ENCODE results near the gene PHF2. TPM values are rescaled to one million over a fixed set of nuclear protein-coding genes. Genes with fewer than 3 reads are reported as not detected.

PHF2 gene
- total RNA-seq, 1 experiment from 2014 or later = 18.9 TPM

GRCh38 chr9:93603906-93604326 is 27.5 kb downstream of the PHF2 start:
- BruUV-seq (replicated peaks) = no TSS peak
- H3K36me3 Mint-ChIP-seq (ENCODE audit: insufficient read depth, unreplicated experiment) = no peaks in the 10 kb centered on the region
- intact Hi-C loops (cut with micrococcal nuclease) = no loop called here

DNA sequence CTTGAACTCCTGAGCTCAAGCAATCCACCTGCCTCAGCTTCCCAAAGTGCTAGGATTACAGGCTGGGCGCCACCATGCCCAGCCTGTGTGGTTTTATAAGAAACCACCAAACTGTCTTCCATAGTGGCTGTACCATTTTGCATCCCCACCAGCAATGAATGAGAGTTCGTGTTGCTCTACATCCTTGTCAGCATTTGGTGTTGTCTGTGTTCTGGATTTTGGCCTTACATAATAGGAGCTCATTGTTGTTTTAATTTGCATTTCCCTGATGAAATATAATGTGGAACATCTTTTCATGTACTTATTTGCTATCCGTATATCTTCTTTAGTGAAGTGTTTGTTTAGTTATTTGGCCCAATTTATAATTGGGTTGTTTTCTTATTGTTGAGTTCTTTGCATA is 29.8 kb downstream of the PHF2 start:
- TF ChIP-seq, protein P1, sequence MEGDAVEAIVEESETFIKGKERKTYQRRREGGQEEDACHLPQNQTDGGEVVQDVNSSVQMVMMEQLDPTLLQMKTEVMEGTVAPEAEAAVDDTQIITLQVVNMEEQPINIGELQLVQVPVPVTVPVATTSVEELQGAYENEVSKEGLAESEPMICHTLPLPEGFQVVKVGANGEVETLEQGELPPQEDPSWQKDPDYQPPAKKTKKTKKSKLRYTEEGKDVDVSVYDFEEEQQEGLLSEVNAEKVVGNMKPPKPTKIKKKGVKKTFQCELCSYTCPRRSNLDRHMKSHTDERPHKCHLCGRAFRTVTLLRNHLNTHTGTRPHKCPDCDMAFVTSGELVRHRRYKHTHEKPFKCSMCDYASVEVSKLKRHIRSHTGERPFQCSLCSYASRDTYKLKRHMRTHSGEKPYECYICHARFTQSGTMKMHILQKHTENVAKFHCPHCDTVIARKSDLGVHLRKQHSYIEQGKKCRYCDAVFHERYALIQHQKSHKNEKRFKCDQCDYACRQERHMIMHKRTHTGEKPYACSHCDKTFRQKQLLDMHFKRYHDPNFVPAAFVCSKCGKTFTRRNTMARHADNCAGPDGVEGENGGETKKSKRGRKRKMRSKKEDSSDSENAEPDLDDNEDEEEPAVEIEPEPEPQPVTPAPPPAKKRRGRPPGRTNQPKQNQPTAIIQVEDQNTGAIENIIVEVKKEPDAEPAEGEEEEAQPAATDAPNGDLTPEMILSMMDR (IDR thresholded peaks at IDR 0.05; ENCODE audit: unreplicated experiment) = no peak
- Mint-ChIP-seq H3K36me3 (ENCODE audit: insufficient read depth, unreplicated experiment) (peaks cover 7% of the 10 kb centered on the region), H3K27ac (ENCODE audit: low read depth, unreplicated experiment) (no peak overlapping the region), H3K4me3 (ENCODE audit: unreplicated experiment) (no peak overlapping the region), H3K27me3 (ENCODE audit: insufficient read depth, unreplicated experiment) (no peaks in the 10 kb centered on the region), H3K4me1 (ENCODE audit: insufficient read depth, unreplicated experiment) (no peaks in the 10 kb centered on the region), H3K9me3 (ENCODE audit: unreplicated experiment) (peaks cover 40% of the 10 kb centered on the region)
- no peak for DNase-seq (ENCODE audit: unreplicated experiment)
- intact Hi-C loops (cut with micrococcal nuclease) = no loop called here
- BruUV-seq (replicated peaks) = no TSS peak
- ChIA-PET POLR2A (no interaction called here), CTCF (interaction anchor here (0.6 to 0.7 kb wide), 2 partner anchors 14 to 442 kb away, joined by 5 to 7 read pairs; no protein-coding TSS in a partner anchor)

More at GRCh38 chr9:93603906-93604326, 27.5 kb downstream of the PHF2 start:
- Mint-ChIP-seq H3K27me3 (ENCODE audit: insufficient read depth, unreplicated experiment) (no peaks in the 10 kb centered on the region), H3K9me3 (ENCODE audit: unreplicated experiment) (peaks cover 27% of the 10 kb centered on the region), H3K4me1 (ENCODE audit: insufficient read depth, unreplicated experiment) (peaks cover 7% of the 10 kb centered on the region), H3K27ac (ENCODE audit: low read depth, unreplicated experiment) (no peak overlapping the region), H3K4me3 (ENCODE audit: unreplicated experiment) (no peak overlapping the region)
- no peak for DNase-seq (ENCODE audit: unreplicated experiment)
- TF ChIP-seq, protein P1 (IDR thresholded peaks at IDR 0.05; ENCODE audit: unreplicated experiment) = no peak
- ChIA-PET POLR2A (no interaction called here), CTCF (no interaction called here)

DNA sequence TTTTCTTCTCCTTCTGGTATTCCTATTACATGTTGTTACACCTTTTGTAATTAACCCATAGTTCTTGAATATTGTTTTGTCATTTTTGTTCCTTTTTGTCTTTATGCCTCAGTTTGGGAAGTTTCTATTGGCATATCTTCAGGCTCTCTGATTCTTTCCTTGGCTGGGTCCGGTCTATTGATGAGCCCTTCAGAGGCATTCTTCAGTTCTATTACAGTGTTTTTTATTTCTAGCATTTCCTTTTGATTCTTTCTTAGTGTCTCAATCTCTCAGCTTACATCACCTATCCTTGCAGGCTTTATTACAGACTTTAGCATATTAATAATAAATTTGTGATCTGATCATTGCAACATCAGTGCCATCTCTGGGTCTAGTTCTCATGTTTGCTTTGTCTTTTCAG is 33.8 kb downstream of the PHF2 start:
- H3K27ac Mint-ChIP-seq (ENCODE audit: low read depth, unreplicated experiment) = no peak overlapping the region
- TF ChIP-seq, protein P1 (IDR thresholded peaks at IDR 0.05; ENCODE audit: unreplicated experiment) = no peak
- ChIA-PET POLR2A (interaction anchor here (0.7 kb wide), 1 partner anchor 649 kb away, joined by 3 read pairs; no protein-coding TSS in a partner anchor), CTCF (interaction anchor here (0.6 to 0.7 kb wide), 2 partner anchors 83 to 653 kb away, joined by 3 read pairs; no protein-coding TSS in a partner anchor)
- H3K27me3 Mint-ChIP-seq (ENCODE audit: insufficient read depth, unreplicated experiment) = no peaks in the 10 kb centered on the region
- no TSS peak for BruUV-seq (replicated peaks)
- peaks cover 38% of the 10 kb centered on the region for H3K9me3 Mint-ChIP-seq (ENCODE audit: unreplicated experiment)
- H3K36me3 Mint-ChIP-seq (ENCODE audit: insufficient read depth, unreplicated experiment) = peaks cover 7% of the 10 kb centered on the region
- intact Hi-C loops (cut with micrococcal nuclease) = no loop called here
- no peak for DNase-seq (ENCODE audit: unreplicated experiment)
- peaks cover 5% of the 10 kb centered on the region for H3K4me1 Mint-ChIP-seq (ENCODE audit: insufficient read depth, unreplicated experiment)
- H3K4me3 Mint-ChIP-seq (ENCODE audit: unreplicated experiment) = no peak overlapping the region

- intact Hi-C loops (cut with micrococcal nuclease) = no loop called here
- no peak for DNase-seq (ENCODE audit: unreplicated experiment)
- no TSS peak for BruUV-seq (replicated peaks)
- TF ChIP-seq, protein P1 (IDR thresholded peaks at IDR 0.05; ENCODE audit: unreplicated experiment) = no peak
- peaks cover 5% of the 10 kb centered on the region for H3K4me1 Mint-ChIP-seq (ENCODE audit: insufficient read depth, unreplicated experiment)
- peaks cover 25% of the 10 kb centered on the region for H3K9me3 Mint-ChIP-seq (ENCODE audit: unreplicated experiment)
- H3K27me3 Mint-ChIP-seq (ENCODE audit: insufficient read depth, unreplicated experiment) = no peaks in the 10 kb centered on the region
- ChIA-PET POLR2A (no interaction called here), CTCF (no interaction called here)
- peaks cover 7% of the 10 kb centered on the region for H3K36me3 Mint-ChIP-seq (ENCODE audit: insufficient read depth, unreplicated experiment)
- peak overlapping the region; percentile 3 for H3K27ac Mint-ChIP-seq (ENCODE audit: low read depth, unreplicated experiment)
- H3K4me3 Mint-ChIP-seq (ENCODE audit: unreplicated experiment) = no peak overlapping the region
These were observed 35.8 kb downstream of the PHF2 start for GRCh38 chr9:93612052-93612795.

Measured in MCF 10A (cell line).